ENCODE data around the gene KIAA1586.

- TF ChIP-seq, protein P1, sequence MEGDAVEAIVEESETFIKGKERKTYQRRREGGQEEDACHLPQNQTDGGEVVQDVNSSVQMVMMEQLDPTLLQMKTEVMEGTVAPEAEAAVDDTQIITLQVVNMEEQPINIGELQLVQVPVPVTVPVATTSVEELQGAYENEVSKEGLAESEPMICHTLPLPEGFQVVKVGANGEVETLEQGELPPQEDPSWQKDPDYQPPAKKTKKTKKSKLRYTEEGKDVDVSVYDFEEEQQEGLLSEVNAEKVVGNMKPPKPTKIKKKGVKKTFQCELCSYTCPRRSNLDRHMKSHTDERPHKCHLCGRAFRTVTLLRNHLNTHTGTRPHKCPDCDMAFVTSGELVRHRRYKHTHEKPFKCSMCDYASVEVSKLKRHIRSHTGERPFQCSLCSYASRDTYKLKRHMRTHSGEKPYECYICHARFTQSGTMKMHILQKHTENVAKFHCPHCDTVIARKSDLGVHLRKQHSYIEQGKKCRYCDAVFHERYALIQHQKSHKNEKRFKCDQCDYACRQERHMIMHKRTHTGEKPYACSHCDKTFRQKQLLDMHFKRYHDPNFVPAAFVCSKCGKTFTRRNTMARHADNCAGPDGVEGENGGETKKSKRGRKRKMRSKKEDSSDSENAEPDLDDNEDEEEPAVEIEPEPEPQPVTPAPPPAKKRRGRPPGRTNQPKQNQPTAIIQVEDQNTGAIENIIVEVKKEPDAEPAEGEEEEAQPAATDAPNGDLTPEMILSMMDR (conservative IDR thresholded peaks at IDR 0.05): no peak
- TF ChIP-seq EZH2 (IDR thresholded peaks at IDR 0.05; ENCODE audit: low read depth): no peak
Measured at GRCh38 chr6:57029213-57029612, 17.3 kb upstream of the KIAA1586 start.
